B cell (primary cell): ENCODE results near the gene ASPSCR1. TPM values are rescaled to one million over a fixed set of nuclear protein-coding genes. Genes with fewer than 3 reads are reported as not detected.

Experiments
- ATAC-seq: fragments of 200-7000 bp; cut with Tn5 transposase; one replicate; pipeline ENCODE4 v1.10.0; 2021; ENCODE audit warnings: low read depth, mild to moderate bottlenecking, moderate number of reproducible peaks, moderate library complexity
- CTCF ChIA-PET: fragments of 350-600 bp; sonication (Branson Sonifier 250); formaldehyde crosslinking; loops from one replicate; lab custom pipeline; 2021; ENCODE audit warnings: antibody characterized with exemption, inconsistent platforms; lab: Charles Lee
- POLR2A ChIA-PET: fragments of 350-600 bp; sonication (Branson Sonifier 250); formaldehyde crosslinking; loops from one replicate; lab custom pipeline; 2021; ENCODE audit warnings: antibody characterized with exemption; lab: Charles Lee
- DNase-seq: peaks from one replicate; pipeline ENCODE4 v3.0.0; 2013
- H2AFZ ChIP-seq: 2 replicates; pipeline ENCODE4 v1.6.1; 2012; ENCODE audit warnings: mild to moderate bottlenecking, low read depth, low read length; ENCODE audit not compliant: insufficient read depth, poor library complexity, severe bottlenecking
- H3K27ac ChIP-seq, 2 donors: 1 replicate in 1 of 2; 2 replicates in 1 of 2; pipeline ENCODE4 v1.5.1; 2012 to 2013; ENCODE audit warnings: low read length in 2 of 2, mild to moderate bottlenecking in 2 of 2, moderate library complexity in 1 of 2
- H3K27me3 ChIP-seq, 4 experiments: fragments of 200-600 bp in 1 of 4; sonication (generic) in 1 of 4; replicated peaks in 1 of 4; 1 replicate in 2 of 4; 2 replicates in 2 of 4; pipeline versions ENCODE4 v1.6.1 to v1.7.0; 2013 to 2016; ENCODE audit warnings: low read length in 3 of 4, mild to moderate bottlenecking in 2 of 4, mixed read lengths in 1 of 4, moderate library complexity in 1 of 4; ENCODE audit not compliant: insufficient read depth in 4 of 4, control insufficient read depth in 3 of 4; ENCODE audit errors: control extremely low read depth in 1 of 4
- H3K36me3 ChIP-seq, 2 experiments: replicated peaks in 1 of 2; 1 replicate in 1 of 2; 2 replicates in 1 of 2; pipeline versions ENCODE4 v1.6.1 to v1.7.1; 2013; ENCODE audit warnings: low read length in 1 of 2; ENCODE audit not compliant: insufficient read depth in 2 of 2, control insufficient read depth in 1 of 2; ENCODE audit errors: control extremely low read depth in 1 of 2, extremely low read depth in 1 of 2
- H3K4me1 ChIP-seq, 2 donors: fragments of 200-600 bp in 1 of 2; sonication (generic) in 1 of 2; 1 replicate in 1 of 2; 2 replicates in 1 of 2; pipeline versions ENCODE4 v1.5.1 to v1.6.1; 2013 to 2017; ENCODE audit warnings: low read length in 2 of 2; ENCODE audit not compliant: control insufficient read depth in 2 of 2, insufficient read depth in 2 of 2
- H3K4me2 ChIP-seq: replicated peaks from 2 replicates; pipeline ENCODE3; 2012; ENCODE audit warnings: mild to moderate bottlenecking, low read depth, low read length; ENCODE audit not compliant: poor library complexity, severe bottlenecking
- H3K4me3 ChIP-seq, 5 experiments: fragments of 200-600 bp in 1 of 5; sonication (generic) in 1 of 5; 1 replicate in 3 of 5; 2 replicates in 2 of 5; pipeline versions ENCODE4 v1.5.1 to v1.7.0; 2011 to 2016; ENCODE audit warnings: low read length in 4 of 5, mild to moderate bottlenecking in 4 of 5, low read depth in 2 of 5, control low read depth in 1 of 5, moderate library complexity in 1 of 5; ENCODE audit not compliant: insufficient read depth in 1 of 5; ENCODE audit errors: control extremely low read depth in 1 of 5, extremely low read depth in 1 of 5
- H3K79me2 ChIP-seq: fragments of 200-600 bp; sonication (generic); one replicate; pipeline ENCODE4 v1.6.0; 2016; ENCODE audit warnings: low read length; ENCODE audit not compliant: control insufficient read depth, insufficient read depth
- H3K9ac ChIP-seq: fragments of 200-600 bp; sonication (generic); 2 replicates; pipeline ENCODE4 v1.6.1; 2017; ENCODE audit warnings: mild to moderate bottlenecking, low read length, moderate library complexity
- H3K9me3 ChIP-seq, 3 donors: one replicate each; pipeline versions ENCODE4 v1.6.1 to v1.7.1; 2013; ENCODE audit warnings: low read length in 2 of 3; ENCODE audit not compliant: control insufficient read depth in 2 of 3, insufficient read depth in 1 of 3; ENCODE audit errors: control extremely low read depth in 1 of 3
- H4K20me1 ChIP-seq: 2 replicates; pipeline ENCODE4 v1.6.0; 2012; ENCODE audit warnings: mild to moderate bottlenecking, low read length; ENCODE audit not compliant: insufficient read depth, control insufficient read depth, poor library complexity, severe bottlenecking
- H3K27ac Mint-ChIP-seq: one replicate; pipeline ENCODE4 v1.8.0; 2021; ENCODE audit warnings: mixed read lengths
- H3K27me3 Mint-ChIP-seq: one replicate; pipeline ENCODE4 v1.8.0; 2021; ENCODE audit warnings: mixed read lengths
- H3K4me1 Mint-ChIP-seq: one replicate; pipeline ENCODE4 v1.8.0; 2021; ENCODE audit warnings: mixed read lengths
- H3K4me3 Mint-ChIP-seq: one replicate; pipeline ENCODE4 v1.8.0; 2021; ENCODE audit warnings: mixed read lengths
- H3K9me3 Mint-ChIP-seq: one replicate; pipeline ENCODE4 v1.8.0; 2022; ENCODE audit warnings: mixed read lengths; ENCODE audit not compliant: insufficient read depth
- CTCF ChIP-seq: fragments of 200-600 bp; IDR thresholded peaks from one replicate; pipeline ENCODE4 v1.8.0; 2022; ENCODE audit warnings: antibody characterized with exemption, mild to moderate bottlenecking
- EZH2 ChIP-seq: IDR thresholded peaks from 2 replicates; pipeline ENCODE4 v1.6.1; 2012; ENCODE audit warnings: borderline replicate concordance, low read depth, mild to moderate bottlenecking, moderate library complexity, low read length; ENCODE audit not compliant: insufficient read depth, poor library complexity, severe bottlenecking
- WGBS: methylation state at CpG from one replicate; pipeline ENCODE4 v1.1.5; 2013; ENCODE audit warnings: missing lambda C conversion rate; ENCODE audit not compliant: insufficient coverage; 5-methylcytosine and 5-hydroxymethylcytosine counted together
- intact Hi-C: fragments of 100-400 bp; cut with micrococcal nuclease; formaldehyde crosslinking; loops from one replicate; pipeline ENCODE4 v1.10.0; 2022
- polyA plus RNA-seq: library from polyadenylated mRNA; depleted of rRNA; stranded (reverse); fragments of >200 nt; gene quantifications from 2 replicates; pipeline ENCODE4 v1.2.3, GENCODE V29; 2012
- total RNA-seq, 2 donors: library from RNA; stranded (reverse); fragments of 120-200 nt in 1 of 2; gene quantifications; 1 replicate in 1 of 2; 2 replicates in 1 of 2; pipeline versions ENCODE4 v1.2.3 to v1.2.4, GENCODE V29; 2013 to 2022

Gene ASPSCR1
- total and polyA plus RNA-seq, 2 donors (not counting 1 experiment from before 2014, with no cell fraction given): 34.0 to 46.7 TPM

GRCh38 chr17:82007495-82008257, 30.2 kb downstream of the ASPSCR1 start:
- Mint-ChIP-seq H3K4me1 (no peaks in the 10 kb centered on the region), H3K27ac (no peak overlapping the region), H3K27me3 (no peaks in the 10 kb centered on the region), H3K4me3 (no peak overlapping the region), H3K9me3 (no peaks in the 10 kb centered on the region)
- 77% methylated on average over 30 of the region's 30 CpGs for WGBS
- intact Hi-C loops: no loop called here
- no peak overlapping the region for H3K9ac ChIP-seq
- peaks cover 0 to 7% of the 10 kb centered on the region in 2 experiments for H3K36me3 ChIP-seq
- H3K4me1 ChIP-seq: no peaks in the 10 kb centered on the region
- H3K4me2 ChIP-seq: no peak overlapping the region
- no peaks in the 10 kb centered on the region for H4K20me1 ChIP-seq
- H3K4me3 ChIP-seq: no peak overlapping the region
- no peaks in the 10 kb centered on the region for H3K9me3 ChIP-seq
- POLR2A ChIA-PET: no interaction called here
- TF ChIP-seq CTCF (no peak), EZH2 (no peak)
- no peaks in the 10 kb centered on the region for H3K27me3 ChIP-seq
- no peak overlapping the region for H2AFZ ChIP-seq
- H3K27ac ChIP-seq: no peak overlapping the region
- H3K79me2 ChIP-seq: peaks cover 3% of the 10 kb centered on the region
- CTCF ChIA-PET: no interaction called here
- no peak for ATAC-seq
- no peak for DNase-seq

GRCh38 chr17:82008258-82008940, 31.0 kb downstream of the ASPSCR1 start:
- POLR2A ChIA-PET: no interaction called here
- no peak overlapping the region for H3K4me3 Mint-ChIP-seq
- CTCF ChIA-PET: no interaction called here

More at GRCh38 chr17:82008258-82008940, 31.0 kb downstream of the ASPSCR1 start:
- ATAC-seq (no peak), DNase-seq (no peak)
- Histone ChIP-seq H3K79me2 (peaks cover under 1% of the 10 kb centered on the region), H3K4me2 (no peak overlapping the region), H3K27ac (no peak overlapping the region), H3K36me3 (peaks cover 0 to 7% of the 10 kb centered on the region in 2 experiments), H3K27me3 (no peaks in the 10 kb centered on the region), H2AFZ (no peak overlapping the region), H3K9ac (no peak overlapping the region), H4K20me1 (no peaks in the 10 kb centered on the region), H3K4me1 (no peaks in the 10 kb centered on the region), H3K9me3 (no peaks in the 10 kb centered on the region), H3K4me3 (no peak overlapping the region)
- Mint-ChIP-seq H3K9me3 (no peaks in the 10 kb centered on the region), H3K27ac (no peak overlapping the region), H3K4me1 (no peaks in the 10 kb centered on the region), H3K27me3 (no peaks in the 10 kb centered on the region)
- TF ChIP-seq CTCF (no peak), EZH2 (no peak)
- intact Hi-C loops: no loop called here
- 98% methylated on average over 22 of the region's 26 CpGs for WGBS
